SK-N-SH (cell line): ENCODE data around the gene GAS7. TPM values are rescaled to one million over a fixed set of nuclear protein-coding genes. Genes with fewer than 3 reads are reported as not detected.

ENCODE experiments used
- CTCF ChIA-PET: fragments of 300-600, 350-600 bp; formaldehyde crosslinking; extraction: SDS; loops from one replicate; lab custom pipeline; 2021; lab: Yijun Ruan, JAX
- POLR2A ChIA-PET: fragments of 350-600 bp; sonication (Branson Sonifier 250); formaldehyde crosslinking; extraction: SDS; loops from one replicate; lab custom pipeline; 2020; ENCODE audit warnings: antibody characterized with exemption, inconsistent platforms; lab: Yijun Ruan, JAX
- DNase-seq: peaks from one replicate; pipeline ENCODE4 v3.0.0; 2012
- H2AFZ ChIP-seq: fragments of 200-600 bp; sonication (generic); 2 replicates; pipeline ENCODE4 v1.8.1; 2016; ENCODE audit warnings: antibody characterized with exemption, mild to moderate bottlenecking, low read depth
- H3F3A ChIP-seq: fragments of 200-600 bp; sonication (generic); replicated peaks from 2 replicates; pipeline ENCODE3; 2016; ENCODE audit warnings: antibody characterized with exemption, mild to moderate bottlenecking; ENCODE audit not compliant: insufficient read depth
- H3K27ac ChIP-seq, 2 experiments: fragments of 200-500 bp in 1 of 2; fragments of 200-600 bp in 1 of 2; sonication (Bioruptor generic) in 1 of 2; sonication (generic), shearing (Covaris generic) in 1 of 2; 2 replicates each; pipeline versions ENCODE4 v1.5.1 to v1.6.1; 2014 to 2016; ENCODE audit warnings: low read depth in 2 of 2, inconsistent platforms in 1 of 2, low read length in 1 of 2, mild to moderate bottlenecking in 1 of 2, mixed read lengths in 1 of 2
- H3K27me3 ChIP-seq: fragments of 200-600 bp; sonication (generic), shearing (Covaris generic); 2 replicates; pipeline ENCODE4 v1.6.1; 2016; ENCODE audit warnings: mixed run types; ENCODE audit not compliant: insufficient read depth
- H3K36me3 ChIP-seq, 2 experiments: fragments of 200-500 bp in 1 of 2; fragments of 200-600 bp in 1 of 2; sonication (Bioruptor generic) in 1 of 2; sonication (generic) in 1 of 2; replicated peaks in 1 of 2; 2 replicates each; pipeline versions ENCODE3 to v1.5.1; 2014 to 2016; ENCODE audit warnings: low read length in 1 of 2, mild to moderate bottlenecking in 1 of 2; ENCODE audit not compliant: insufficient read depth in 2 of 2, control insufficient read depth in 1 of 2
- H3K4me1 ChIP-seq, 2 experiments: fragments of 200-500 bp in 1 of 2; fragments of 200-600 bp in 1 of 2; sonication (Bioruptor generic) in 1 of 2; sonication (generic), shearing (Covaris generic) in 1 of 2; 2 replicates each; pipeline versions ENCODE4 v1.5.1 to v1.6.1; 2014 to 2016; ENCODE audit warnings: low read depth in 1 of 2, low read length in 1 of 2, mixed run types in 1 of 2; ENCODE audit not compliant: insufficient read depth in 2 of 2, control insufficient read depth in 1 of 2
- H3K4me2 ChIP-seq: fragments of 200-600 bp; sonication (generic), shearing (Covaris generic); 2 replicates; pipeline ENCODE4 v1.6.1; 2017; ENCODE audit warnings: mixed run types
- H3K4me3 ChIP-seq, 2 experiments: fragments of 200-500 bp in 1 of 2; fragments of 200-600 bp in 1 of 2; sonication (Bioruptor generic) in 1 of 2; sonication (generic), shearing (Covaris generic) in 1 of 2; 2 replicates each; pipeline versions ENCODE4 v1.5.1 to v1.8.1; 2014 to 2016; ENCODE audit warnings: low read depth in 2 of 2, inconsistent platforms in 1 of 2, low read length in 1 of 2, mild to moderate bottlenecking in 1 of 2, mixed read lengths in 1 of 2, moderate library complexity in 1 of 2
- H3K79me2 ChIP-seq: fragments of 200-600 bp; sonication (generic); 2 replicates; pipeline ENCODE4 v1.8.1; 2017; ENCODE audit warnings: mild to moderate bottlenecking; ENCODE audit not compliant: insufficient read depth
- H3K9ac ChIP-seq: fragments of 200-600 bp; sonication (generic); 2 replicates; pipeline ENCODE4 v1.6.1; 2017; ENCODE audit warnings: mixed run types
- H3K9me2 ChIP-seq: fragments of 200-600 bp; sonication (generic); 2 replicates; pipeline ENCODE4 v1.6.1; 2017; ENCODE audit warnings: mixed run types
- H3K9me3 ChIP-seq: fragments of 200-600 bp; sonication (generic); 2 replicates; pipeline ENCODE4 v1.6.1; 2017; ENCODE audit warnings: mixed run types, mild to moderate bottlenecking, moderate library complexity
- H4K20me1 ChIP-seq: fragments of 200-600 bp; sonication (generic); 2 replicates; pipeline ENCODE4 v1.6.1; 2017; ENCODE audit warnings: mild to moderate bottlenecking, mixed run types; ENCODE audit not compliant: insufficient read depth
- CHD2 ChIP-seq: fragments of 150-350 bp; IDR thresholded peaks from 2 replicates; pipeline ENCODE4 v1.6.1; 2018; ENCODE audit warnings: low read length; ENCODE audit not compliant: partially characterized antibody
- FOXJ3 ChIP-seq: sonication (generic); formaldehyde crosslinking; IDR thresholded peaks from 2 replicates; pipeline ENCODE4 v1.5.1; 2020; ENCODE audit warnings: mild to moderate bottlenecking, missing genetic modification reagents
- FOXM1 ChIP-seq: IDR thresholded peaks from 2 replicates; pipeline ENCODE4 v1.4.0; 2012; ENCODE audit warnings: low read depth, mild to moderate bottlenecking
- GABPA ChIP-seq: IDR thresholded peaks from 2 replicates; pipeline ENCODE4 v1.4.0; 2012; ENCODE audit warnings: low read depth, mild to moderate bottlenecking
- JUND ChIP-seq: IDR thresholded peaks from 2 replicates; pipeline ENCODE4 v1.4.0; 2012
- MEF2A ChIP-seq: IDR thresholded peaks from 2 replicates; pipeline ENCODE4 v1.4.0; 2012; ENCODE audit warnings: low read depth, borderline replicate concordance
- MXI1 ChIP-seq: IDR thresholded peaks from 2 replicates; pipeline ENCODE4 v1.6.1; 2012; ENCODE audit warnings: mild to moderate bottlenecking, low read depth, low read length, improper control_type of control experiment
- NFIC ChIP-seq: IDR thresholded peaks from 2 replicates; pipeline ENCODE4 v1.4.0; 2012; ENCODE audit warnings: borderline replicate concordance
- RCOR1 ChIP-seq: fragments of 150-350 bp; IDR thresholded peaks from 2 replicates; pipeline ENCODE4 v1.6.1; 2017; ENCODE audit warnings: antibody characterized with exemption, low read length
- REST ChIP-seq: IDR thresholded peaks from 2 replicates; pipeline ENCODE4 v1.6.1; 2012; ENCODE audit warnings: mild to moderate bottlenecking, low read depth, low read length, moderate library complexity
- RXRA ChIP-seq: IDR thresholded peaks from 2 replicates; pipeline ENCODE4 v1.4.0; 2012; ENCODE audit warnings: low read depth, mild to moderate bottlenecking, borderline replicate concordance
- SIN3A ChIP-seq: IDR thresholded peaks from 2 replicates; pipeline ENCODE4 v1.6.1; 2012; ENCODE audit warnings: low read depth, mild to moderate bottlenecking, low read length, moderate library complexity, borderline replicate concordance
- TCF12 ChIP-seq: IDR thresholded peaks from 2 replicates; pipeline ENCODE4 v1.4.0; 2012
- TEAD4 ChIP-seq: IDR thresholded peaks from 2 replicates; pipeline ENCODE4 v1.4.0; 2012; ENCODE audit warnings: mild to moderate bottlenecking, borderline replicate concordance; ENCODE audit not compliant: insufficient read depth
- USF1 ChIP-seq: IDR thresholded peaks from 2 replicates; pipeline ENCODE4 v1.4.0; 2012; ENCODE audit warnings: low read depth, borderline replicate concordance
- ZBTB33 ChIP-seq: IDR thresholded peaks from 2 replicates; pipeline ENCODE4 v1.4.0; 2012; ENCODE audit warnings: low read depth, borderline replicate concordance
- WGBS: methylation state at CpG from one replicate; pipeline ENCODE4 v1.1.6; 2017; ENCODE audit warnings: low lambda C conversion rate; 5-methylcytosine and 5-hydroxymethylcytosine counted together
- polyA plus RNA-seq, 3 experiments: library from polyadenylated mRNA; depleted of rRNA; stranded (reverse); fragments of >200 nt; gene quantifications; 2 replicates each; pipeline ENCODE4 v1.2.3, GENCODE V29; 2012

The GAS7 gene
- polyA plus RNA-seq, 1 of the 3 experiments (the other 2 are of a cell fraction): 0.12 TPM

GRCh38 chr17:9974448-9975381 is 223.7 kb downstream of the GAS7 start:
- H4K20me1 ChIP-seq: no peaks in the 10 kb centered on the region
- H3K4me3 ChIP-seq: no peak overlapping the region
- no peaks in the 10 kb centered on the region for H3K9me3 ChIP-seq
- H3F3A ChIP-seq: no peaks in the 10 kb centered on the region
- no peak for TF ChIP-seq ZBTB33
- TF ChIP-seq RXRA: no peak
- TF ChIP-seq NFIC: no peak
- TF ChIP-seq FOXM1: no peak
- TF ChIP-seq MEF2A: no peak
- no peak for TF ChIP-seq MXI1
- TF ChIP-seq GABPA: no peak
- no peak for TF ChIP-seq TCF12
- TF ChIP-seq REST: no peak
- TF ChIP-seq FOXJ3: no peak
- TF ChIP-seq TEAD4: no peak
- TF ChIP-seq CHD2: no peak
- TF ChIP-seq USF1: no peak
- no peak for TF ChIP-seq SIN3A
- TF ChIP-seq JUND: no peak
- TF ChIP-seq RCOR1: no peak
- H2AFZ ChIP-seq: no peak overlapping the region
- no peaks in the 10 kb centered on the region for H3K36me3 ChIP-seq
- POLR2A ChIA-PET: no interaction called here
- H3K9me2 ChIP-seq: no peaks in the 10 kb centered on the region
- H3K4me1 ChIP-seq: peaks cover 0 to 3% of the 10 kb centered on the region in 2 experiments; a peak in 1 of 4 replicates
- WGBS: 35% methylated on average over 16 of the region's 16 CpGs
- DNase-seq: no peak
- H3K27ac ChIP-seq: no peak overlapping the region
- H3K27me3 ChIP-seq: no peaks in the 10 kb centered on the region; the same call in 1 of the 2 replicates
- H3K79me2 ChIP-seq: no peaks in the 10 kb centered on the region
- CTCF ChIA-PET: interaction anchor here (1.2 kb wide), 1 partner anchor 13 kb away, joined by 3 read pairs; no protein-coding TSS in a partner anchor
- no peak overlapping the region for H3K4me2 ChIP-seq
- no peak overlapping the region for H3K9ac ChIP-seq
